Stimulated activated naive CD8-positive, alpha-beta T cell treated with anti-CD3 and anti-CD28 coated beads, Interleukin-15, Interleukin-2, amounts not matched to agents 100 U/mL and 50 U/mL, for 24 hours (primary cell): ENCODE results near the gene NPLOC4.
"Not testable (repeated sequence)": the region's sequence is repeated elsewhere in the genome, so short reads cannot be mapped to it uniquely, and the experiment has no call there.

Source experiments
- ATAC-seq: fragments of 150-1000 bp; cut with Tn5 transposase; one replicate; pipeline ENCODE4 v1.10.0; 2021
- DNase-seq: peaks from one replicate; pipeline ENCODE4 v3.0.0; 2021

The NPLOC4 gene

DNA sequence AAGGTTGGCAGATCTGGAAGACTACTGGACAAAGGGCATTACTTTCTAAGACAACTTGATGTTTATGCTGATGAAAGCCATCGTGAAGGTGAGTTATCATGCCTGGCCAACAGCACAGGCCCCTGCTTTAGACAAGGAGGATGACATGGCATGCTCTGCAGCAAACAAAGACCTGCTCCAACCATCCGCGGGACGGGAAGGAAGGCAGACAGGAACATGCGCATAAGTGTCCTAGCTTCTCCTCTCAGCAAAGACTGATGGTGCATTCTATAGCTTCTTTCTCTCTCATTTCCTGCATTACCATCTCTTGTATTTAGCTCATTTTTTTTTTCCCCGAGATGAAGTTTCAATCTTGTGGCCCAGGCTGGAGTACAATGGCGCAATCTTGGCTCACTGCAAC, 5.4 kb downstream of the NPLOC4 start:
- ATAC-seq = no peak
- DNase-seq = no peak

DNA sequence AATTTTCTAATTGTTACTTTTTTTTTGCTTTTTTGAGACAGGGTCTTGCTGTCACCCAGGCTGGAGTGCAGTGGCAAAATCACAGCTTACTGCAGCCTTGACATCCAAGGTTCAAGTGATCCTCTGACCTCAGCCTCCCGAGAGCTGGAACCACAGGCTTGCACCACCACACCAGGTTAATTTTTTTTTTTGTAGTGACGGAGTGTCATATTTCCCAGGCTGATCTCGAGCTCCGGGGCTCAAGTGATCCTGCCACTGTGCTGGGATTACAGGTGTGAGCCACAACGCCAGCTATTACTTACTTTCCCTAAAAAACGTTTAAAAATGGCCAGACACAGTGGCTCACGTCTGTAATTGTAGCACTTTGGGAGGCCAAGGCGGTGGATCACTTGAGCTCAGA, 6.6 kb downstream of the NPLOC4 start:
- no peak for DNase-seq
- ATAC-seq = no peak

DNA sequence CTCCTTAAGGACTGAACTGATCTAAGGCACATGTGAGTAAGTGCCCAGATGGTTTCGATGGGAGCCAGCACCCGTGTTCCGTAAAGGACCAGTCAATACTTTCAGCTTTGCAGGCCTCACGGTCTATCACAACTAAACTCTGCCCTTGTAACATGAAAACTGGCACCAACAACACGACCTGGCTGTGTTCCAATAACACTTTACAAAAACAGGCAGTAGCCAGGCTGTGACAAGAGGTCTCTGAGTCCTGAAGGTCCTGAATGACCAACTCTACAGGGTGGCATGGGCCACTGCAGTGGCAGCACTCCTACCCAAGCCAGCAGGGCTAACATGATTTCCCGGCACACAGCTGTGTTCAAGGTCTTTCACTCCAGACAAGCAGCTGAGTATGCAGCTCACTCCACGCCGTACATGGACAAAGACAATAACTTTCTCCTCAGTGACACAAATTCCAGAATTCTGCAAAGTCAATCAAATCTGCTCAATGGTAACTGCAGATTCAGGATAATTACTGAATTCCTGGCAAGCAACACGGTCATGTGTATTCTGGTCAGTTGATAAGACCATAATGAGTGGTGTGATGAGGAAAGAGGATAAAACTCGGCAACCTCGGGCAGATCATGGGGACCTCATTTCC, 15.3 kb downstream of the NPLOC4 start:
- DNase-seq (no peak), ATAC-seq (no peak)

DNA sequence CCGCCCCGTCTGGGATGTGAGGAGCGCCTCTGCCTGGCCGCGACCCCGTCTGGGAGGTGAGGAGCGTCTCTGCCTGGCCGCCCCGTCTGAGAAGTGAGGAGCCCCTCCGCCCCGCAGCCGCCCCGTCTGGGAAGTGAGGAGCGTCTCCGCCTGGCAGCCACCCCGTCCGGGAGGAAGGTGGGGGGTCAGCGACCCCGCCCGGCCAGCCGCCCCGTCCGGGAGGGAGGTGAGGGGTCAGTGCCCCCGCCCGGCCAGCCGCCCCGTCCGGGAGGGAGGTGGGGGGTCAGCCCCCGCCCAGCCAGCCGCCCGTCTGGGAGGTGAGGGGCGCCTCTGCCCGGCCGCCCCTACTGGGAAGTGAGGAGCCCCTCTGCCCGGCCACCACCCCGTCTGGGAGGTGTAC, 18.6 kb downstream of the NPLOC4 start:
- not testable (repeated sequence) for DNase-seq, ATAC-seq

DNA sequence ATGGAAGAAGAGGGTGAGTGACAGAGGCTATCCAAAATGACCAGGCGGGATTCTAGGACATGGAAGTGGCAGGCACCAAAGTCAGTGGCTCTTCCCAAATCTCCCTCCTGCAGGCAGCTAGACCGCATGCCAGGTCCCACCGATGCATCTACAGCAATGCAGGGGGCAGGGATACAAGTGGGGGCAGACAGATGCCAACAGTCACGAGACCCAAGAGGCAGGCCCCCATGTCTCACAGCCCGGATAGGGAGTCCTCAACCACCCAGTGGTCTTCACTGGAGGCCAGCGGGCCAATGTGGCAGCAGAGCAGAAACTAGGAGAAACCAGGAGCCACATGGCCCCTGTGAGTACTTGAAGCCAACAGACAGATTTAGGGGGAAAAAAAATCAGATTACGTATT, 20.0 kb downstream of the NPLOC4 start:
- DNase-seq (no peak), ATAC-seq (no peak)

DNA sequence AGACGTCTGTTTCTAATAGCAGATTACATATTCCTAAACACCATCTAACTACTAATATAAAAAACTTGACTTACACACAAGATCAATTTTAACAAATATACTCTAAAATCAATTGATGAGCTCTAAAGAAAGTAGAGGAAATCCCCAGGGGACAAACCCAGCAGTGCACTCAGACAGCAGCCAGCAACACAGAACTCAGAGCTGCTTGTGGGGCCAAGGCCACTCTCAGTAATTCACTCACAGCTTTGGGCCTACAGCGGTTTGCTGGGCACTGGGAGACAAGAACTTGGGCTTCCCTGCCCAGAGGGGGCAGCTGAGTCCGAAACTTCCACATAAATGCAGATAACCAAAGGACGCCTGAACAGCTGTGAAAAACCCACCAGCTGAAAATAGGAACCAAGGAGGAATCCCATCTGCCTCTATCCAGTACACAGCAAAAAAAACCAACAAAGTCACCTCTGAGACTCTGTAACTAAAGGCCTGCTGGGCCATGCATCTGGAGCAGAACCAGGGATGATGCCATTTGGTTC, 21.4 kb downstream of the NPLOC4 start:
- DNase-seq = no peak

DNA sequence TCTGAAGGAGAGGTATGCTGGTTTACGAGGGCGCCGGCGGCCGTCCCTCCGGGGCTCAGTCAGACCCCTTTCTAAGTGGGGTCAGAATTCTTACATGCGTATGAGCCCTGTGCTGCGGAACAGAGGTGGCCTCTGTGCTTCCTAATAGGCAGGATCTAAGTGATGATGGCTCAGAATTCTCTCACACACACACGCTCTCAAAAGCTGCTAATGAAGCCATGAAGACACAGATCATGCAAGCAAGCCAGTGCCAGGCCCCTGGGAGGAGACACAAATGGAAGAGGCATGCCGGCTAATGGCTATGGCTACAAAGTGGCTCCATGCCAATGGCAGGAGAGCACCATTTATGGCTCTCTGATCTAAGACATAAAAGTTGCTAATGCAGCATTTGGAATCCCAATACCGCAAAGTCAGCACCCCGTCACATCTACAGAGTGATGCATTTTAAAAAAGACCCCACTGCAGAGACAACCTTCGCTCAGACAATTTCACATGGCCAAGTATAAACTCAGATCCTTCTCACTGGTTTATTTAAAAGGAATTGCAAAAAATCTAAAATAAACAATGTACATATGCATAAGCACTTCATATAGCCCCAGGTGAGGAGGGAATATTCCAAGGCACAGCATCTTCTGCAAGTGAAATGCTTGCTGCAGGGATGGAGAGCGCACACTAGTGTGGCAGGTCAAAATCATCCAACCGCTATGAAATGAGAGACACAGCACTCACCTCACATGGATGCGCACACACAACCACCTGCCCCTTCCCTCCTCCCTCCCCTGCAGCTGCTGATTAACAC, 24.5 kb downstream of the NPLOC4 start:
- DNase-seq (no peak), ATAC-seq (no peak)

More for the DNA sequence above, 21.4 kb downstream of the NPLOC4 start:
- ATAC-seq = no peak

DNA sequence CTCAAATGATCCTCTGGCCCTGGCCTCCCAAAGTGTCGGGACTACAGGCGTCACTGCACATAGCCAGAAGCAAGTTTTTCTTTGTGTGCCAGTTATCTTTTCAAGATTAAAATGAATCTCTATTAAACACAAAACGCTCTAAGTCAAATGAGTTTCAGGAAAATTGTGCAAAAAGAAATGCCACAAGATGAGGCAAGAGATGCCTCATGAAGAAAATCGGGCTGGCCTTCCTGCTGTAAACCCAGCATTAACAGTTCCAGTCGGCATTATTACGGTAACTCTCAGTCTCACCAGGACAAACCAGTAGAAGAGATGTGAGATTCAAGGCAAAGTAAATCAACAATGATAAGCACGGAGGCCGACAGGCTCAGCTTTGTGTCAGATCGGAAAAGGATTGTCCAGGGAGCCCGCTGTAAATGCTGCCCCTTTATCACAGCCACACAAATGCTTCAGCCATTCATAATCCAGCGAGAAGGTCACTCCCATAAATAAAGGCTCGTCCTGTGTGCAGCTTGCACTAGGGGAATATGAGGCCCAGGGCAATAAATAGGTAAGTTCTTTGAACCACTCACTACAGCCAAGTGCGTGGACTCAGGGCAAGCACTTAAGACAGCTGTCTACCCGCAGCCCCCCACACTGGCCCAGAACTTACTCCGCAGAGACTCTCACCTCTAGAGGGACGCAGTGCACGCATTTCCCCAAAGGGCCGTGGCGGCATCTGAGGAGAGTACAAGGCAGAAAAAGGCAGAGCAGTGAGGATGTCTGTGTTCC, 27.2 kb downstream of the NPLOC4 start:
- ATAC-seq (no peak), DNase-seq (no peak)

DNA sequence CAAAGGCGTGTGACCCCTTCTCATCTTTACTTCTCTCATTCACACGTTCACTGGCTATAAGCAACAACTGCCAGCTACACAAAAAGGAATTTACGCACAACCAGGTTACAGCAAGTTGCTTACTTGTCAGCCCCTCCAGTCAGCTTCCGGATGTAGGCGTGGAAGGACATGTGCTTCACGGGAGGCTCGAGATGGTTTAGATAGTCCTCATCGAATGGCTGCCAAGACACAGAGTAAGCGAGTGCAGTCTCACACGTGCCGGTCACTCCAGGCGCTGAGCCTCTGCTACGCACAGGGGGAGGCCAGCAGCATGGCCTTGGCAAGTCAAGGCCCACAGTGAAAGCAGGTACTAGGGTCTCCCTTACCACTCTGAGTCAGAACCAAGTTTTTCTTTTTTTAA, 28.3 kb downstream of the NPLOC4 start:
- ATAC-seq (no peak), DNase-seq (no peak)

DNA sequence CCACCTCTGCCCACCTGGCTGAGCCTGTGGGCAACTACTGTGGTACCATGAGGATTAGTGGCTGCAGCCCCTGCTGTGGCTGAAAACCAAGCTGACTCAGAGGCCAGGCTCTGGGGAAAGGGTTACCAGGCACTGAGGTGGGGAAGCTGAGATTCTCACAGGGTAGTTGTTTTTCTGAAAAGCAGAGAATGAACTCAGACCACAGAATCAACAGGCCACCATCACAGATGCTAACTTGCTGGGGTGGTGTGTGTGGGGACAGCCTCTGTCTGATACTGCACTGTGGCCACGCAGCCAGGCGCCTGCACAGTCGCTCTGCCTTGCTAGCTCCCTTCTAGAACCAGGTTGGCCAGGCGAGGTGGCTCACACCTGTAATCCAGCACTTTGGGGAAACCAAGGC, 28.8 kb downstream of the NPLOC4 start:
- peak; percentile 16 for DNase-seq
- peak; percentile 86 for ATAC-seq

DNA sequence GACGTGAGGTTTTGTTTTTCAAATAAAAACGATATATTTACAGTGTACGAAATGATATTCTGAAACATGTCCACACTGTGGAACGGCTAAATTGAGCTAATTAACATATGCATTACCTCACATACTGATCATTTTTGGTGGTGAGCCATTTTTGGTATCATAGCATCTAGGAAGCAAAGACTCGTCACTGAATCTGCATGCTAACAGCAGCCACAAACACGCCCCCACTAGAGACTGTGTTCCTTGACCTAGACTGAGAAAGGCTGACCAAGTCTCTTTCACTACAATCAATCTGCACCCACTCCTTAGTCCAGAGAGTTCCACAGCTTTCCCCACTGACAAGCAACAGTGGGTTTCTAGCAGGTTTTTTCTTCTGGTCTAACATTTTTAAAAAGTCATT, 29.5 kb downstream of the NPLOC4 start:
- DNase-seq (no peak), ATAC-seq (no peak)

DNA sequence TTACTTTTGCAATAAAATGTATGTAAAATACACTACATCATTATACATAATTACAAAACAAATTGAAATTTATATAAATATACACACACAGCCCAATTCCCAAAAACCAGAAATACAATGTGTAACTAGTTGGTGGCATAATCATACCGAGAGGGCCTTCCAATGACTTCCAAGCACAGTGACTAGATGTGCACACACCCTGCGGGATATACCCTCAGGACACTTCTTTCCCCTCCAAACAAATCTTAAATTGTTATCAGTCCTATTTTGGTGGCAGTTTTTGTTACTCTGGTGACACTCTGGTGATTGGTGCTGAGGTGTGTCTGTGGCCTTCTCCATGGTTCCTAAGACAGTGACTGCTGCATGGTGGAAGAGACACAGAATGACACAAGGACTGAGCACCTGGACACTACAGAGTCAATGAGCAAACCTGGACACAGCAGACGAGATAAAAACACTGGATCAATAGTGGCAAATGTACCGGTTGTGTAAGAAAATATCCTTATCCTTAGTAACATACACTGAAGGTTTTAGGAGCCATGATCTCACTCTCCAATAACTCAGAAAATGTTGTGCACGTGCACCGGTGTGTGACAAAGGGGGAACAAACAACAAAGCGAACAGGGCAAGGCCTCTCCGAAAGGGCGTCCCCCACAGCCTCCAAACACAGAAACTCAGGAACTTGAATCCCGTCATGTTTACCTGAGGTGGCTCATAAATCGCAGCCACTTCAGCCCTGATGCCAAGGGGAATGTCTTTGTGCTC, 32.9 kb downstream of the NPLOC4 start:
- no peak for DNase-seq
- no peak for ATAC-seq

DNA sequence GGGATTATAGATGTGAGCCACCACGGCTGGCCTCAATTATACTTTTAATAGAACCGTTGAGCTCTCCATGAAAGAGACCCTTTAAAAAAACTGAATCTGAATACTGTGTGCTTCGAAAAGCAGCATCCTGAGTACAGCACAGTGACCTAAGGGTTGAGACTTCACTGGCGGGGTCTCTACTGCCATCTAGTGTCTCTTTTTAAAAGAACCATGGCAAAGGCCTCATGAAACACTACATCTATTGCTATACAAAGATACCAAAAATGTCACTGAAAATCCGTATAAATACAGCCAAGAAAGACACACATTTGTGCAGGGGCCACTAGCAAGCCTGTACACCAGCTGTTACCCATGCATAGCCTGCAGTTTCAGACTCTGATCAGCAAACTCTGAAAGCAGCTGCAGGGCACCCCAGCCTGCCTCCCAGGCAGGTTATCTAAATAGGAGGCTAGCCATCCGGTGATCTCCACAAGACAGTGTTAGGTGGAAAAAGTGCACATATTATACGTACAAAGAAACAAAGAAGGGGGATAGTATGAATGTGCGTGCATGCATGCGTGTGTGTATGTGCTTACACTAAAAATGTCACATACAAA, 35.3 kb downstream of the NPLOC4 start:
- DNase-seq (peak; percentile 30), ATAC-seq (peak; percentile 94)

DNA sequence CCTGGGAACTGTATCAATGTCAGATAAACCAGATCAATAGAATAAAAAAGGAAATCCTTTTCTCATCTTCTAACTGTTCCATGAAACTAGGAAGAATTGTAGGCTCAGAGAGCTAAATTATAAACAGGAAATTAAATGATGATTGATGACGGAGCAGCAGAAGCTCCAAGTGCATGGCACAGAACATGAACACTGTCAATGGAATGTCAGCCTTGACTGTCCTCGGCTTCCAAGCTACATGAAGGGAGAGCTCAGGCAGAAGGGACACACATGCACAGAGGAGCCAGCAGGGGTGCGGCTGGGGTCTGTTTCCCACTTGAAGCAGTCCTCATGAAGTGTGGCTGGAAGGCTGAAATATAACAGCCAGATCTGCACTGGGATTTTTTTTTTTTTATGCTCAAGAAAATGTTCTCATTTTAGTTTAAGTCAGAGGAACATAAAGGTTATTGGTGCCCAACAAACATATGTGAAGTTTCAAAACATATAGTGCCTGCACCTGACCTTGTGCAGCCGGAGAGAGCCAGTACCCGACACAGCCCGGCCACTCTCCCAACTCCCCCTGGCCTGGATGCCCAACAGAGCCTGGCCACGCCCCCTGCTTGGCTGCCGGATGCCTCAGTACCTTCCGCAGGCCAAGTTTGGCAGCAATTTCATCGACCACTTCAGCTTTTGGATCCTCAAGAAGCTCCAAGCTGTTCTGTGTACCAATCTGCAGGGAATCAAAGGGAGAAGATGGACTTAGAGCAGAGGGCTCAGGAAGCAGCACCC, 37.0 kb downstream of the NPLOC4 start:
- ATAC-seq = no peak
- no peak for DNase-seq

DNA sequence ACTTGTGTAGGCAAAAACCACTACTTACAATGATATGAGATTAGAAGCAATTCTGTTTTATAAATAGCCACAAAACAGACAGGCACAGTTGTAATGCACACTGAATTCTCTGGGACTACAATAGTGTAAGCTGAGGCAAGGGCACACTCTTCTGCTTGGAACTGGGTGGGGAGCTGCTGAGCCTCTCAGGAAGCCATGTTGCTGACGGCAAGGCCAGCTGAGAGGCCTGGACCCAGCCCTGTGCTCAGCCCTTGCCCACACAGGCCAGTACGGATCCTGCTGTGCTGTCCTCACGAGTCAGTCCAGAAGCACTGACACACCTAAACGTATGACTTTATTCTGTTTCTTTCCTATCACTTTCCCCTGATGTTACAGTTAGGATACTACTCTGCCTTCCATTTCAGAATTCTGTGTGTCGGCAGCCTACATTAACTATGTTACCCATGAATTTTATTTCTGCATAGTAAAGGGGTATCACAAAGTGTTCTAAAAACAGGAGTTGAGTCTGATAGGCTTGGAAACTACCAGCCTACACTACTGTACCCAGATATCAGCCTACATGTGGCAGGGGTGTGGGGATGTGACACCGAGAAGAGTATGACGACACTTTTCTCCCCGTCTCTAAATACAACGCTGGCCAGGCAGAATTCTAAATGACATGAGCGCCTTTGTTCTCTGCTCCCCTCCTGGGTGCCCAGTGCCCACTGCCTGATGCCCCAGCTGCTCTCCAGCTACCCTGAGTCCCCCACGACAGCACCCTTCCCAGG, 43.6 kb downstream of the NPLOC4 start:
- no peak for ATAC-seq
- DNase-seq = no peak

DNA sequence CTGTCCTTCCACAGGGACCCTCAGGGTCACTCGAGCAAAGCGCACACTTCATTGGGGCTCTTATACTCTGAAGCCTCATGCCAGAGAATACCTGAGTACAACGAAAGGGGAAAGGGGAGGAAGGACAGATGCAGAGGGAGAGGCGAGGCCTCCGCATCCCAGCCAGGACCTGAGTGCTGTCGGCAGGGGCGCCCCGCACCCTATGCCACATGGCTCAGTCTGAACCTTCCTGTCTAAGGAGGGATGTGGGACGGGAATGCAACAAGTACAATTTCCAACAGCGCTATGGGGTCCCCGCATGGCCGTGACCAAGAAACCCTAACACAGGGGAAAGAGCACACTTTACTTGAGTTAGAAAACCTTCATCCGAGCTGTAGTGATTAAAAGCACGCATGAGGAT, 44.9 kb downstream of the NPLOC4 start:
- DNase-seq = no peak

DNA sequence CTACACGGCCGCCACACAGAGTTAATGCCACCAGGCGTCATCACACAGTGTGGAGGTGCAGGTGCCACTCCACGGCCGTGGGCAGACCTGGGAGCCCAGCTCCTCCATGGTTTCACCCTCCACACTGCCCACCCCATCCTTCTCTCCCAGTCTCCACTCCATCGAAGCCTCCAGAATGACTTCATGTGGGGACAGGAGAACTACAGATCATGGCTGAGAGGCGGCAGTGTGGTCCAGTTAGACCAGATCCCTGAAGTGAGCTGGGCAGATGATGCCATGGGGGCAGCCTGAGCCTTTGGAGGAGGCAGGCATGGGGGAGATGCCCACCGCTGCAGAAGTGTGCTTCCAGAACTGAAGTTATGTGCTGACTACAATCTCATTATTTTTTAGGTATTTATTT, 46.8 kb downstream of the NPLOC4 start:
- no peak for ATAC-seq
- no peak for DNase-seq

More for the DNA sequence above, 44.9 kb downstream of the NPLOC4 start:
- no peak for ATAC-seq

DNA sequence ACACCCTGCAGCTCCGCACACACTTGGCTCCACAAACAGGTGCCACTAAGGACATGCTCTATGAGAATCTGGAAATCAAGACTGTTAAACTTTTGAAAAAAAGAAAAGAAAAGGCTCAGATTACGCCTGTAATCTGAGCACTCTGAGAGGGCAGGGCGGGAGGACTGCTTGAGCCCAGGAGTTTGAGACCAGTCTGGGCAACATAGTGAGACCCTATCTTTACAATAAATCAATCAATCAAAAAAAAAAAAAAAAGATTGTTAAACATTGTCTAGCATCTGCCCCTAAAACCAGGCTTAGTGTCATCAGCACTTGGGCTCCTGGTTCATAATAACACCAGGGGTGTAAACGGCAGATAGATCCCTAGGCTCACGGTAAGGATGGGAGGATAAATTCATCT, 47.3 kb downstream of the NPLOC4 start:
- ATAC-seq (no peak), DNase-seq (no peak)

DNA sequence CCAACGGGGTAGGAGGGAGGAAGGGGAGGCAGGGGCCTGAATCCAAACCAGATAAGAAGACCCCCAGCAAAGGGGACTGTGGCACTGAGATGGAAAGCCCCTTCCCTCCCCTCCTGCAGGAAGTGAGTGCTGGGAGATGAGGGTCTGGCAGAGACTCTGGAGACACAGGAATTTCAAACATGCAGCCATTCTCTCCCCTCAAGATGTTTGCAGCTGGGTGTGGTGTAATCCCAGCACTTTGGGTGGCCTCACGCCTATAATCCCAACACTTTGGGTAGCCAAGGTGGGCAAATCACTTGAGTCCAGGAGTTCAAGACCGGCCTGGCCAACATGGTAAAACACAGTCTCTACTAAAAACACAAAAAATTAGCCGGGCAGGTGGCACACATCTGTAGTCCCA, 50.8 kb downstream of the NPLOC4 start:
- ATAC-seq (no peak), DNase-seq (no peak)

DNA sequence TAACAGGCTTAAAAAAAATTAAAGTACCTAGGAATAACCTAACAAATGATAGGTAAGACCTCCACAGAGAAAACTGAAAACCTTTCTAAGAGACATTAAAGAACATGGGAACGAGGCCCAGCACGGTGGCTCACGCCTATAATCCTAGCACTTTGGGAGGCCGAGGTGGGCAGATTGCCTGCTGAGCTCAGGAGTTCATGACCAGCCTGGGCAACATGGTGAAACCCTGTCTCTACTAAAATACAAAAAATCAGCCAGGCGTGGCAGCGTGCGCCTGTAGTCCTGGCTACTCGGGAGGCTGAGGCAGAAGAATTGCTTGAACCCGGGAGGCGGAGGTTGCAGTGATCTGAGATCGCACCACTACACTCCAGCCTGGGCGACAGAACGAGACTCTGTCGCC, 52.1 kb downstream of the NPLOC4 start:
- DNase-seq, ATAC-seq: not testable (repeated sequence)
